ENCODE data around the gene PEPD. TPM values are rescaled to one million over a fixed set of nuclear protein-coding genes. Genes with fewer than 3 reads are reported as not detected.

Gene PEPD
- total and polyA plus RNA-seq, 10 of the 15 experiments (the other 5 are each of a cell fraction or from before 2014, with no cell fraction given), result 1.4 to 52.0 (median 20.2) TPM

DNA sequence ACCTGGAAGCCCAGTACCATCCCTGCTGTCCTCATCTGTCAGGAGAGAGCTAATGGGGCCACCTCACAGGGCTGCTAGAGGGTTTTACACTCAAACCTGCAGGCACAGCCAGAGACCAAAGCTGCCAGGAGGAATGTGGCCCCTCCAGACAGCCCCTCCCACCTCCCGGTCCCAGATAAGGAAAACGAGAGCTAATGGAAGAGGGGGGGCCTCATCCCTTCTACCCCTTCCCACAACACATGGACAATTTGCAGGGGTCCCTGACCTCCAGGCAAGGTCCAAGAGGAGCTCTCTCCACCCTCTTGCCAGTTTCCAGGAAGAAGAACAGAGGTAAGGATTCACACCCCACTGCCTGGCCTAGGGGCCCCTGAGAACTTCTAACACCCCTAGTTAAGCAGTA is 1.6 kb upstream of the PEPD start:
- Histone ChIP-seq H3K9me3 (replicated peaks; ENCODE audit: control insufficient read depth, insufficient read depth, low read length) (no peaks in the 10 kb centered on the region), H3K36me3 (ENCODE audit: control insufficient read depth in 2 of 2, insufficient read depth in 2 of 2, low read length in 1 of 2) (no peaks in the 10 kb centered on the region), H3K4me2 (ENCODE audit: control insufficient read depth, insufficient read depth) (no peak overlapping the region), H2AFZ (ENCODE audit: control insufficient read depth, low read depth, low read length) (no peak overlapping the region), H3K9ac (ENCODE audit: control insufficient read depth, insufficient read depth, low read length) (no peak overlapping the region), H3K27me3 (replicated peaks in 1 of 2; ENCODE audit: control insufficient read depth in 2 of 2, insufficient read depth in 2 of 2, low read length in 1 of 2) (no peaks in the 10 kb centered on the region; a peak in 1 of 4 replicates), H3K79me2 (ENCODE audit: control insufficient read depth, insufficient read depth, low read length) (no peaks in the 10 kb centered on the region), H3K4me1 (ENCODE audit: control insufficient read depth, insufficient read depth, low read length) (peaks cover 5% of the 10 kb centered on the region), H4K20me1 (ENCODE audit: control insufficient read depth, insufficient read depth) (no peaks in the 10 kb centered on the region), H3K27ac (ENCODE audit: control insufficient read depth, insufficient read depth) (no peak overlapping the region), H3K4me3 (no peak overlapping the region)
- BruUV-seq (replicated peaks), result no TSS peak
- WGBS (ENCODE audit: insufficient coverage, insufficient replicate concordance, low lambda C conversion rate, missing lambda C conversion rate), result 37% methylated on average over 2 of the region's 2 CpGs
- DNase-seq (ENCODE audit: low read depth, low spot score) (no peak), ATAC-seq (no peak), FAIRE-seq (no peak)
- CTCF ChIA-PET, result interaction anchor here (1.1 kb wide), 1 partner anchor 153 kb away, joined by 3 read pairs; no protein-coding TSS in a partner anchor
- intact Hi-C loops (cut with micrococcal nuclease; ENCODE audit: unreplicated experiment), result no loop called here
- in situ Hi-C loops (cut with MboI), result no loop called here
- TF ChIP-seq, protein P1, sequence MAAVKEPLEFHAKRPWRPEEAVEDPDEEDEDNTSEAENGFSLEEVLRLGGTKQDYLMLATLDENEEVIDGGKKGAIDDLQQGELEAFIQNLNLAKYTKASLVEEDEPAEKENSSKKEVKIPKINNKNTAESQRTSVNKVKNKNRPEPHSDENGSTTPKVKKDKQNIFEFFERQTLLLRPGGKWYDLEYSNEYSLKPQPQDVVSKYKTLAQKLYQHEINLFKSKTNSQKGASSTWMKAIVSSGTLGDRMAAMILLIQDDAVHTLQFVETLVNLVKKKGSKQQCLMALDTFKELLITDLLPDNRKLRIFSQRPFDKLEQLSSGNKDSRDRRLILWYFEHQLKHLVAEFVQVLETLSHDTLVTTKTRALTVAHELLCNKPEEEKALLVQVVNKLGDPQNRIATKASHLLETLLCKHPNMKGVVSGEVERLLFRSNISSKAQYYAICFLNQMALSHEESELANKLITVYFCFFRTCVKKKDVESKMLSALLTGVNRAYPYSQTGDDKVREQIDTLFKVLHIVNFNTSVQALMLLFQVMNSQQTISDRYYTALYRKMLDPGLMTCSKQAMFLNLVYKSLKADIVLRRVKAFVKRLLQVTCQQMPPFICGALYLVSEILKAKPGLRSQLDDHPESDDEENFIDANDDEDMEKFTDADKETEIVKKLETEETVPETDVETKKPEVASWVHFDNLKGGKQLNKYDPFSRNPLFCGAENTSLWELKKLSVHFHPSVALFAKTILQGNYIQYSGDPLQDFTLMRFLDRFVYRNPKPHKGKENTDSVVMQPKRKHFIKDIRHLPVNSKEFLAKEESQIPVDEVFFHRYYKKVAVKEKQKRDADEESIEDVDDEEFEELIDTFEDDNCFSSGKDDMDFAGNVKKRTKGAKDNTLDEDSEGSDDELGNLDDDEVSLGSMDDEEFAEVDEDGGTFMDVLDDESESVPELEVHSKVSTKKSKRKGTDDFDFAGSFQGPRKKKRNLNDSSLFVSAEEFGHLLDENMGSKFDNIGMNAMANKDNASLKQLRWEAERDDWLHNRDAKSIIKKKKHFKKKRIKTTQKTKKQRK (IDR thresholded peaks at IDR 0.05; ENCODE audit: low read depth, low read length), result no peak
- TF ChIP-seq NFXL1 (IDR thresholded peaks at IDR 0.05; ENCODE audit: borderline replicate concordance), result no peak
- TF ChIP-seq MYC (IDR thresholded peaks at IDR 0.05; ENCODE audit: insufficient read depth, insufficient read length, insufficient replicate concordance, low read length, severe bottlenecking), result no peak
- TF ChIP-seq SMAD1 (IDR thresholded peaks at IDR 0.05; ENCODE audit: low read depth, partially characterized antibody), result no peak
- no peak for TF ChIP-seq CHD4 (IDR thresholded peaks at IDR 0.05)
- TF ChIP-seq, protein P2, sequence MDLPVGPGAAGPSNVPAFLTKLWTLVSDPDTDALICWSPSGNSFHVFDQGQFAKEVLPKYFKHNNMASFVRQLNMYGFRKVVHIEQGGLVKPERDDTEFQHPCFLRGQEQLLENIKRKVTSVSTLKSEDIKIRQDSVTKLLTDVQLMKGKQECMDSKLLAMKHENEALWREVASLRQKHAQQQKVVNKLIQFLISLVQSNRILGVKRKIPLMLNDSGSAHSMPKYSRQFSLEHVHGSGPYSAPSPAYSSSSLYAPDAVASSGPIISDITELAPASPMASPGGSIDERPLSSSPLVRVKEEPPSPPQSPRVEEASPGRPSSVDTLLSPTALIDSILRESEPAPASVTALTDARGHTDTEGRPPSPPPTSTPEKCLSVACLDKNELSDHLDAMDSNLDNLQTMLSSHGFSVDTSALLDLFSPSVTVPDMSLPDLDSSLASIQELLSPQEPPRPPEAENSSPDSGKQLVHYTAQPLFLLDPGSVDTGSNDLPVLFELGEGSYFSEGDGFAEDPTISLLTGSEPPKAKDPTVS (IDR thresholded peaks at IDR 0.05; ENCODE audit: low read depth, low read length), result no peak
- TF ChIP-seq TCF7 (IDR thresholded peaks at IDR 0.05; ENCODE audit: borderline replicate concordance), result no peak
- RAD21 ChIA-PET (ENCODE audit: unreplicated experiment), result no interaction called here
- SMC1A ChIA-PET (ENCODE audit: uncharacterized antibody, unreplicated experiment), result no interaction called here
- POLR2A ChIA-PET, result no interaction called here
